ENCODE data around the gene SCAI.
"Not testable (repeated sequence)": the region's sequence is repeated elsewhere in the genome, so short reads cannot be mapped to it uniquely, and the experiment has no call there.

The SCAI gene

DNA sequence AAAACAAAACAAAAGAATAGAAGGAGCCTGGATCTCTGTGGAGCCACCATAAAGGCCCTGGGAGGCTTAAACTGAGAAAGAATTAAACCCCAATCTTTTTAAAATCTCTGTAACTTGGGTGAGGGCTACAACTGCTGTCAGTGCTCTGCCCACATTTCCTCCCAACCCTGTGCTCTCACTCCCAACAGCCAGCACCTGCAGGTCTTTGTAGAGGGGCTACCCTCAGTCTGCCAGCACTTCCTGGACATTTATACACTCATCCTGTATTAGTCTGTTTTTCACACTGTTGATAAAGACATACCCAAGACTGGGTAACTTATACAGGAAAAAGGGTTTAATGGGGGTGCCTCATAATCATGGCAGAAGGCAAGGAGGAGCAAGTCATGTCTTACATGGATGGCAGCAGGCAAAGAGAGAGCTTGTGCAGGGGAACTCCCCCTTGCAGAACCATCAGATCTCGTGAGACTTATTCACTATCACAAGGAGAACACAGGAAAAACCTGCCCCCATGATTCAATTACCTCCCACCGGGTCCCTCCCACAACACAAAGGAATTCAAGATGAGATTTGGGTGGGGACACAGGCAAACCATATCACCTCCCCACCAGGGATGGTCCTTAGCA lies 47.4 kb downstream of the SCAI start:
- DNase-seq (ENCODE audit: insufficient read length): no peak
- FAIRE-seq: no peak
- TF ChIP-seq POLR2A (IDR thresholded peaks at IDR 0.05; ENCODE audit: low read depth, low read length): no peak
- TF ChIP-seq TAF1 (IDR thresholded peaks at IDR 0.05; ENCODE audit: borderline replicate concordance, low read depth, low read length): no peak
- TF ChIP-seq POLR2AphosphoS5 (IDR thresholded peaks at IDR 0.05; ENCODE audit: low read depth, low read length): no peak

GRCh38 chr9:125091121-125091520 lies 52.2 kb downstream of the SCAI start:
- no peak for FAIRE-seq
- TF ChIP-seq TAF1 (IDR thresholded peaks at IDR 0.05; ENCODE audit: borderline replicate concordance, low read depth, low read length): no peak
- DNase-seq (ENCODE audit: insufficient read length): no peak

DNA sequence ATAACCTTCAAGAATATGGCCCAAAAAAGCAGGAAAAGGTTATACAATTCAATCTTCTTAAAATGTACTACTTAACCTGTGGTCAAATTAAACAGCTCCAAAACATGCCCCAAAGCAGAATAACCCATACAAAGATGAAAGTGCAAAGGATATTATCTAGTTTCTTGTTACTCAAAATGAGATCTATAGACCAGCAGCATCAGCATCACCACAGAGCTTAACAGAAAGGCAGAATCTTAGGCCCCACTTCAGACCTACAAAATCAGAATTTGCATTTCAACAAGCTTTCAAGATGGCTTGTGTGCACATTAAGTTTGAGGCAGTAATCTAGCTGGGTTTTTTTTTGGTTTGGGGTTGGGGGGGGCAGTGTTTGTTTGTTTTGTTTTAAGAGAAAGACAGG lies 54.0 kb downstream of the SCAI start:
- DNase-seq (ENCODE audit: insufficient read length): peak; percentile 10
- no peak for FAIRE-seq
- TF ChIP-seq POLR2AphosphoS5 (IDR thresholded peaks at IDR 0.05; ENCODE audit: low read depth, low read length) (no peak), TAF1 (IDR thresholded peaks at IDR 0.05; ENCODE audit: borderline replicate concordance, low read depth, low read length) (no peak), POLR2A (IDR thresholded peaks at IDR 0.05; ENCODE audit: low read depth, low read length) (no peak)

DNA sequence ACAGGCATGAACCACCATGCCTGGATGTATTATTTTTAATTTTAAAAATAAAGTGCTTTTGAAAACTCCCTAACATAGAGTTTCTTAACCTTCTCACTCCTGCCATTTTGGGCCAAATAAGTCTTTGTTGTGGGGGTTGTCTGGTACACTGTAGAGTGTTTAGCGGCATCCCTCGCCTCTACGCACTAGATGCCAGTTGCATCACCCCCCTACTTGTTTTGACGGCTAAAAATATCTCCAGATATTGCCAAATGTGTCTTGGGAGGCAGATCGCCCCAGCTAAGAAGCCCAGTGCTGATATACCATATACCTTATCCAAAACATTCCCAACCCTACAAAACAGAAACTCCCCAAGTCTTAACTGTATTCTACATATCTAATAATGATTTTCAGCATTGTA lies 54.6 kb downstream of the SCAI start:
- DNase-seq (ENCODE audit: insufficient read length) (no peak), FAIRE-seq (no peak)
- TF ChIP-seq POLR2A (IDR thresholded peaks at IDR 0.05; ENCODE audit: low read depth, low read length) (no peak), POLR2AphosphoS5 (IDR thresholded peaks at IDR 0.05; ENCODE audit: low read depth, low read length) (no peak), TAF1 (IDR thresholded peaks at IDR 0.05; ENCODE audit: borderline replicate concordance, low read depth, low read length) (no peak)

DNA sequence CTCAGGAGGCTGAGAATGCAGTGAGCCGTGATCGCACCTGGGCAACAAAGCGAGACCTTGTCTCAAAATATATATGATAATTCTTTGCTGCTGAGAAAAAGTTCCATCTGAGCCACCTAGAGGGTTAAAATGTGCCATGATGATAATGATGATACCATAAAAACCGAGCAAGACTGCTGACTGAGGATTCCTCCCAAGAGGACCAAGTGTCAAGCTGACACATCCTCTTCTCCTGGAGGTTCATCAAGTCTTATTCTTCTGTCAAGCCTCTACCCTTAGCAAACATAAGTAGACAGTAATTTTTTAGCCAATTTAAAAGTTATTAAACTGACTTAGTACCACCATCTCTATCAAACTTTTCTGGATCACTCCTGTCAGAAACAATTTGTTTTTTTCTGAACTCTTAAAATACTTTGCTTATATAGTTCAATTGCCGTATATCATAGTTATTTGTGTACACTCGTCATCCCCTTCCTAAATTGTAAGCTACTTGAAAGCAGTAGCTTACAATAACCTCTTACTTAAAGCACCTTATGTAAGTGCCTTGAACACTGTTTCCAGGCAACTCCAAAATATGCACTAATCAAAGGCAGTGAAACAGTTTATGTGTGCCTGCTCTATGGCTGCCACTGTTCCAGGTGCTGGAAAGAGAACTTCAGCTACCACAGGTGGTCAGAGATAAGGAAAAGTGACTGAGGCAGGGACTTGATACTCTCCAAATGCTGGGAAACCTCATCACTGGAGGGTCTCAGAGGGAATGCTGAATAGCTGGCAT lies 57.4 kb downstream of the SCAI start:
- DNase-seq (ENCODE audit: insufficient read length): no peak
- no peak for TF ChIP-seq POLR2A (IDR thresholded peaks at IDR 0.05; ENCODE audit: low read depth, low read length)
- TF ChIP-seq TAF1 (IDR thresholded peaks at IDR 0.05; ENCODE audit: borderline replicate concordance, low read depth, low read length): no peak
- TF ChIP-seq POLR2AphosphoS5 (IDR thresholded peaks at IDR 0.05; ENCODE audit: low read depth, low read length): no peak
- FAIRE-seq: no peak

GRCh38 chr9:125082197-125082596 lies 61.1 kb downstream of the SCAI start:
- not testable (repeated sequence) for FAIRE-seq; DNase-seq (ENCODE audit: insufficient read length)

DNA sequence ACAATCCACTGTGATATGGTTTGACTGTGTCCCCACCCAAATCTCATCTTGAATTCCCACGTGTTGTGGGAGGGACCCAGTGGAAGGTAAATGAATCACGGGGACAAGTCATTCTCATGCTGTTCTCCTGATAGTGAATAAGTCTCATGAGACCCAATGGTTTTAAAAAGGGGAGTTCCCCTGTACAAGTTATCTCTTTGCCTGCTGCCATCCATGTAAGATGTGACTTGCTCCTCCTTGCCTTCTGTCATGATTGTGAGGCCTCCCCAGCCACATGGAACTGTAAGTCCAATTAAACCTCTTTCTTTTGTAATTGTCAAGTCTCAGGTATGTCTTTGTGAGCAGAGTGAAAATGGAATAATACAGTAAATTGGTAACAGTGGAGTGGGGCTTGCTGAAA lies 62.5 kb downstream of the SCAI start:
- FAIRE-seq; DNase-seq (ENCODE audit: insufficient read length): not testable (repeated sequence)

DNA sequence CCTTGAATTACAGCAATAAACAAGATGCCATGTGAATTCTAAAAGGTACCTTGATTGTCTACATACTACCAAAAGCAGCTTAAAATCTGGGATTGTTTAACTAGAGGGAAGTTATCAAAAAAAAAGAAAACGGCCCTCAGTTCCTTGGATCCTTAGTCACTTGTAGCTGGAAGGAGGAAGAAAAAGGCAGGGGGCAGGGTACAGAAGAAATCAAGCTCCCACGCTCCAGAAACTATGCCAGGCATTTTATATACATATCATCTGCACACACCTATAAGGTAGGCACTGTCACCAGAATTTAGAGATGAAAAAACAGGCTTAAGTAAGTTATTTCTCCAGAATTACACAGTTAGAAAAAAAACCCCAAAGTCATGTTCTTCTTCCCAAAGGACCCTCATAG lies 63.4 kb downstream of the SCAI start:
- DNase-seq (ENCODE audit: insufficient read length): no peak
- no peak for TF ChIP-seq POLR2AphosphoS5 (IDR thresholded peaks at IDR 0.05; ENCODE audit: low read depth, low read length)
- no peak for TF ChIP-seq POLR2A (IDR thresholded peaks at IDR 0.05; ENCODE audit: low read depth, low read length)
- no peak for TF ChIP-seq TAF1 (IDR thresholded peaks at IDR 0.05; ENCODE audit: borderline replicate concordance, low read depth, low read length)
- FAIRE-seq: no peak

- TF ChIP-seq TAF1 (IDR thresholded peaks at IDR 0.05; ENCODE audit: borderline replicate concordance, low read depth, low read length): no peak
- no peak for TF ChIP-seq POLR2AphosphoS5 (IDR thresholded peaks at IDR 0.05; ENCODE audit: low read depth, low read length)
- TF ChIP-seq POLR2A (IDR thresholded peaks at IDR 0.05; ENCODE audit: low read depth, low read length): no peak
- DNase-seq (ENCODE audit: insufficient read length) (no peak), FAIRE-seq (no peak)
Measured at GRCh38 chr9:125075997-125076396, 67.3 kb downstream of the SCAI start.

DNA sequence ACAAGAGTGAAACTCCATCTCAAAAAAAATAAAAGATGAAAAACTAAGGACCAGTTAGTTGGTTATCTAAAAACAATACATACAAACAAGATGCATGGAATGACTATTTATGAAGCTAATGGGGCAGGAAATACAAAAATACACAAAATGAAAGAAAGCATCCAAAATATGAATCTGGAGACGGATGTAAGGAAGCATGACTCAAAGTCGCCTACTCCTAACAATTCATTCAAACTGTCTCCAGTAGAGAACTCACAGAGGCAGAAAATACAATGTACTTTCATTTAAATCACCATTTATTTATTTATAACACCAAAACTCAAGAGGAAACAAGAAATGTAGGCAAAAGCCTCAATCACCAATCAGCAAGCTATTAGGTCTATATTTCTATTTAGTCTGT lies 68.4 kb downstream of the SCAI start:
- no peak for FAIRE-seq
- TF ChIP-seq POLR2A (IDR thresholded peaks at IDR 0.05; ENCODE audit: low read depth, low read length) (no peak), TAF1 (IDR thresholded peaks at IDR 0.05; ENCODE audit: borderline replicate concordance, low read depth, low read length) (no peak), POLR2AphosphoS5 (IDR thresholded peaks at IDR 0.05; ENCODE audit: low read depth, low read length) (no peak)
- DNase-seq (ENCODE audit: insufficient read length): no peak

- no peak for DNase-seq (ENCODE audit: insufficient read length)
- TF ChIP-seq TAF1 (IDR thresholded peaks at IDR 0.05; ENCODE audit: borderline replicate concordance, low read depth, low read length) (no peak), POLR2A (IDR thresholded peaks at IDR 0.05; ENCODE audit: low read depth, low read length) (no peak), POLR2AphosphoS5 (IDR thresholded peaks at IDR 0.05; ENCODE audit: low read depth, low read length) (no peak)
- FAIRE-seq: no peak
Measured at GRCh38 chr9:125066839-125067619, 76.3 kb downstream of the SCAI start.

GRCh38 chr9:125061391-125061790 lies 81.9 kb downstream of the SCAI start:
- FAIRE-seq: no peak
- TF ChIP-seq POLR2AphosphoS5 (IDR thresholded peaks at IDR 0.05; ENCODE audit: low read depth, low read length): no peak
- no peak for TF ChIP-seq POLR2A (IDR thresholded peaks at IDR 0.05; ENCODE audit: low read depth, low read length)
- no peak for TF ChIP-seq TAF1 (IDR thresholded peaks at IDR 0.05; ENCODE audit: borderline replicate concordance, low read depth, low read length)
- no peak for DNase-seq (ENCODE audit: insufficient read length)

Data from GM12892 (cell line).